Skin of body (tissue), 2 donors: ENCODE measurements around the gene CD101. TPM values are rescaled to one million over a fixed set of nuclear protein-coding genes. Genes with fewer than 3 reads are reported as not detected.

ENCODE experiments used
- small RNA-seq: library from RNA; depleted of rRNA; stranded (forward); fragments of <200 nt; gene quantifications from one replicate; pipeline ENCODE3, GENCODE V24; 2014; ENCODE audit warnings: low replicate concordance
- total RNA-seq: library from RNA; depleted of rRNA; stranded (reverse); fragments of >200 nt; gene quantifications from one replicate; pipeline ENCODE4 v1.2.3, GENCODE V29; 2014

CD101 gene
- total RNA-seq, 1 donor from 2014 or later = 1.8 TPM

Small RNA genes within 50 kb of the gene (small RNA-seq; reads per million reads assigned to genes)
- not detected for gene RNA5SP55

Other genes starting within 250 kb of the CD101 start
- 0.49 TPM for gene CD2, start 247.3 kb upstream of the CD101 start, total RNA-seq
- 113 TPM for gene PTGFRN, start 91.8 kb upstream of the CD101 start, total RNA-seq
- 17.0 TPM for gene TTF2, start 58.6 kb downstream of the CD101 start, total RNA-seq
- gene TRIM45, start 120.0 kb downstream of the CD101 start, total RNA-seq = 6.9 TPM
- gene VTCN1, start 209.2 kb downstream of the CD101 start, total RNA-seq = 6.5 TPM